Activated T-cell treated with anti-CD3 and anti-CD28 coated beads, Interleukin-2, amount 50 U/mL, for 48 hours (primary cell): ENCODE measurements around the gene UPF2.

Experiments
- DNase-seq, 2 experiments: peaks; one replicate each; pipeline ENCODE4 v3.0.0-alpha.2; 2020

Gene UPF2

GRCh38 chr10:11881030-11881476 is 161.6 kb downstream of the UPF2 start:
- no peak for DNase-seq

GRCh38 chr10:11880151-11881029 is 162.2 kb downstream of the UPF2 start:
- no peak for DNase-seq

- DNase-seq = no peak
Measured at GRCh38 chr10:11879387-11880094, 163.1 kb downstream of the UPF2 start.

DNA sequence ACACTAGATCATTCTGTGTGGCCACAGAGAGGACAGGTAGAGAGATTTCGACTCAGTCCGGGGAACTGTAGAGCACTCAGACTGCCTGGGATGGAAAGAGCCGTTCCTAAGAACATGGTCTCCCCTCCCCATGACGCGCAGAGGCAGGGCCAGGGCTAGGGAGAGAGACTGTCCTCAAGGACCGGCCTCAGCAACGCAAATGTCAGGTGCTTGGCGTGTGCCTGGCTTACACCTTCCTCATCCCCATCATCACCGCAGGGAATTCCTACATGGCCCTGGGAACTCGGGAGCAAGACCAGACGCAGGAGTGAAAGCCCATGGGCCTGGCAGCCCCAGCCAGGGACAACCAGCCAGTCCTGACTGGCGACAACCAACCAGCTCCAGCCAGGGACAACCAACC is 163.8 kb downstream of the UPF2 start:
- DNase-seq = no peak

GRCh38 chr10:11877591-11877905 is 165.1 kb downstream of the UPF2 start:
- DNase-seq = no peak

GRCh38 chr10:11876805-11877590 is 165.6 kb downstream of the UPF2 start:
- DNase-seq = no peak

DNA sequence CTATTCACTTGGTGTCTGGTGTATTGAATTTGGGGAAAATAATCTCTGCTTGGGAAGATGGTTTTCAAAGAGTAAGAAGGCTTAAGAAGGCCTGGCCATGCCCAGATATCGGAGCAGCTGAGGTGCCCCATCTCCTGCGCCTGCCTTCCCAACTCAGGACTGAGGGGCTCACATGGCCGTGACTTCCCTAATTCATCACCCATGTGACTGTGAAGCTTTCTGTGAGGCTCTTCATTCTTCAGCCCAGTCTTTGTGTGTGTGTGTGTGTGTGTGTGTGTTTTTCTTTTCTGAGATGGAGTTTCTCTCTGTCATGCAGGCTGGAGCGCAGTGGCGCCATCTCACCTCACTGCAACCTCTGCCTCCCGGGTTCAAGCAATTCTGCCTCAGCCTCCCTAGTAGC is 166.3 kb downstream of the UPF2 start:
- no peak for DNase-seq

- no peak for DNase-seq
Measured at GRCh38 chr10:11875494-11876281, 166.9 kb downstream of the UPF2 start.

- peak; percentile 62 to 66 for DNase-seq
Measured at GRCh38 chr10:11874568-11875493, 167.8 kb downstream of the UPF2 start.

- no peak for DNase-seq
Measured at GRCh38 chr10:11871466-11871865, 171.1 kb downstream of the UPF2 start.

DNA sequence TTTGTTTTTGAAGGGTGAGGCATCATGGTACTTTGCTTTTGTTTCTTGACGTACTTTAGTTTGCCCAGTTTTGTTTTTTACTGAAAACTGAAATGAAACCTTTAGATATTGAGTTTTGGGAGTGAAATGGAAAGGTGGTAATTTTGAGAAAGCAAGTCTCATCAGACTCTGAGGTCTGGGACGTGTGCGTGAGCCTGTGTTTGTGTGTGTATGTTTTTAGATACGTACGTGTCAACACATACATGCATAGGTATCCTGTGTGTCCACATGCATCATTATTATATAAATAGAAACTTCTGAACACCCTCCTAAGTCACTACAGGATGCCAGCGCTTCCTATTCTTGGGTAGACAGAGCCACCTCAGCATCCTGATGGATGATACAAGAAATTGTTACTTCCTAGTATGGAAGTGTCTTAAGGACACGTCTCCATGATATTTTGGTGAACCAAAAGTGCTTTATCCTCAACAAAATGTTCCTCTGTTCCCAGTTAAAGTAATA is 171.7 kb downstream of the UPF2 start:
- DNase-seq = no peak

DNA sequence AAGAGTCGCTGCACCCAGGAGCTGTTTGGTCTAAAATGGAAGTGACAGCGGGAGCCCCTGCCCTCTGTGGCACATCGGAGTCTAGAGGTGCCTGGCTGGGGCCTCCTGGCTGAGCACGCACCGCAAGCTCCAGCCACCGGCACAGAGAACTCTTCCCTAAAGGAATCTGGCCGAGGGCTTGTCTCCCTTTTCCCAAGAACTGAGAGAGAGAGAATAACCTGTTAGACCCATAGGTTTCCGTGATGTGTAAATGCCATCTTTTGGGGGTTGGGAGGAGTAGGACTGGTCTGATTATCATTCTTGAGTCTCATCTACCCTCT is 172.2 kb downstream of the UPF2 start:
- no peak for DNase-seq
